GM23248 (cell line): ENCODE measurements around the gene SRRM5.

Experiments
- EZH2 ChIP-seq: fragments of 200-600 bp; sonication (generic); IDR thresholded peaks from 2 replicates; pipeline ENCODE4 v1.6.1; 2018; ENCODE audit warnings: antibody characterized with exemption, mild to moderate bottlenecking; ENCODE audit not compliant: insufficient read depth, poor library complexity, severe bottlenecking
- EZH2phosphoT487 ChIP-seq: fragments of 200-600 bp; sonication (generic); IDR thresholded peaks from 2 replicates; pipeline ENCODE4 v1.6.1; 2018; ENCODE audit warnings: antibody characterized with exemption, moderate library complexity, mild to moderate bottlenecking, low read depth; ENCODE audit not compliant: insufficient read depth

DNA sequence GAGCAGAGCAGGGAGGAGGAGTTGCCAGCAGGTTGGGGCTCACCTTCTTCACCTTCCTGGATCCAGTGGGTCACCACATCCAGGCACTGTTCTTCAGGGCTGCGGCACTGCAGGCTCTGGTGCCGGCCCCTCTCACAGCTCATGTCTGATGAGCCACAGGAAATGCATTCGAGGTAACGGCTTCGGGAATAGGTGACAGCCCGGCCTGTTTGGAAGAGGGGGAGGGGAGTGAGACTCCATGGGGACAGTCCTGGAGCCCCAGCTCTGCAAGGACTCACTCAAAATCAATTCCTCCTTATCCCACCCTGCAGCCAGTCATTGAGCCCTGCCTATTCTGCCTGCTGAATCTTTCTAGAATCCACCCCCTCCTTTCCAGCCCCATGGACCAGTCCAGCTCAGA is 44.5 kb downstream of the SRRM5 start:
- TF ChIP-seq EZH2: no peak
- no peak for TF ChIP-seq EZH2phosphoT487
